Activated CD4-positive, alpha-beta memory T cell treated with anti-CD3 and anti-CD28 coated beads, Interleukin-2, amount 10 ng/mL, durations not matched to agents 7 days and 5 days (primary cell): ENCODE data around the gene CLC. TPM values are rescaled to one million over a fixed set of nuclear protein-coding genes. Genes with fewer than 3 reads are reported as not detected.
"Not testable (repeated sequence)": the region's sequence is repeated elsewhere in the genome, so short reads cannot be mapped to it uniquely, and the experiment has no call there.

ENCODE experiments used
- CTCF ChIA-PET: fragments of 350-600 bp; sonication (Branson Sonifier 250); formaldehyde crosslinking; loops from one replicate; lab custom pipeline; 2021; ENCODE audit warnings: antibody characterized with exemption, inconsistent platforms; lab: Charles Lee
- POLR2A ChIA-PET: fragments of 350-600 bp; sonication (Branson Sonifier 250); formaldehyde crosslinking; loops from one replicate; lab custom pipeline; 2021; ENCODE audit warnings: antibody characterized with exemption; lab: Charles Lee
- DNase-seq: peaks from one replicate; pipeline ENCODE4 v3.0.0-alpha.2; 2020
- H3K27ac Mint-ChIP-seq: one replicate; pipeline ENCODE4 v1.8.0; 2021; ENCODE audit warnings: mild to moderate bottlenecking, mixed read lengths
- H3K27me3 Mint-ChIP-seq: one replicate; pipeline ENCODE4 v1.8.0; 2021; ENCODE audit warnings: mixed read lengths
- H3K36me3 Mint-ChIP-seq: one replicate; pipeline ENCODE4 v1.8.0; 2021; ENCODE audit warnings: low read depth, mixed read lengths
- H3K4me1 Mint-ChIP-seq: one replicate; pipeline ENCODE4 v1.8.0; 2021; ENCODE audit warnings: mixed read lengths
- H3K4me3 Mint-ChIP-seq: one replicate; pipeline ENCODE4 v1.8.0; 2021; ENCODE audit warnings: mild to moderate bottlenecking, mixed read lengths
- H3K9me3 Mint-ChIP-seq: one replicate; pipeline ENCODE4 v1.8.0; 2021; ENCODE audit warnings: mixed read lengths
- total RNA-seq, 2 experiments: library from RNA; stranded (reverse); gene quantifications; one replicate each; pipeline ENCODE4 v1.2.3, GENCODE V29; 2021

Gene CLC
- 1 to 10 TPM; 1.5 to 1.8 TPM for total RNA-seq

DNA sequence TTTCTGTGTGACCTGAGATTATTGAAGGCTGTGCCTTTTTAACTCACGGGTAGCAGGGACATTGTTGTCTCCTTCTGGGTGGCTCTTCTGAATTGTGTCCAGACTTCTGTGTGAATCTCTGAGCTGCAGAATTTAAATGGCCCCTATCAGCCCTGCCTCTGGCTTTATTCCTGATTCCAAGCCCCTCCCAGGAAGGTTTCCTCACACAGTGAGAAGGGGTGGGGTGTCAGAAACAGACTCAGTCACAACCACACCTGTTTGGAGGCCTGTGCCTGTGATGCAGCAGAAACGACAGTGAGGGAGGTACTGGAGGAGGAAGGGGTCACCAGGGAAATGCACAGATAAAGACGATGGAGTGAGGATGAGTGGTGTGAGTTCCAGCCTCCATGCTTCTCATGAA is at the start of gene CLC:
Gene CLC (minus strand): TSS at position 139 of the 400 bp plus-strand sequence. CDS start 77 bp downstream, at position 62.
- Mint-ChIP-seq H3K27me3 (peaks cover under 1% of the 10 kb centered on the region), H3K4me3 (no peak within 1 kb of the TSS), H3K27ac (peak within 1 kb of the TSS; percentile 55), H3K36me3 (no peaks in the 10 kb centered on the region), H3K4me1 (peaks cover 50% of the 10 kb centered on the region), H3K9me3 (no peaks in the 10 kb centered on the region)
- CTCF ChIA-PET = no interaction called here
- no peak for DNase-seq
- POLR2A ChIA-PET = no interaction called here

DNA sequence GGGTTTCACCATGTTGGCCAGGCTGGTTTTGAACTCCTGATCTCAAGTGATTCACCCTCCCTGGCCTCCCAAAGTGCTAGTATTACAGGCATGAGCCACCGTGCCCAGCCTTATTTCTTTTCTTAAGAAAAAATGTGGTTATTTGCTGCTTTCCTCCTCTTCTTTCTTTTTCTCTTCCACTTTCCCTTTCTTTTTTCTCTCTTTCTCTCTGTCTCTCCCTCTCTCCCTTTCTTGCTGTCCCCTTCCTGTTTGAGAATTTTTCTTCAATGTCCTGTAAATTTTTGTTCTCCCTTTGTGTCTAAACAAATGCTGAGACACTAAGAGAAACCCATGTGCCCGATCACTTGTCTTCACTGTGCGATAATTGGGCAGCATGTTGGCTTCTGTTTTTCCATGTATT is 43.1 kb upstream of the CLC start:
- Mint-ChIP-seq H3K4me3 (no peak overlapping the region), H3K36me3 (peaks cover 6% of the 10 kb centered on the region), H3K4me1 (peaks cover 35% of the 10 kb centered on the region), H3K9me3 (no peaks in the 10 kb centered on the region), H3K27ac (no peak overlapping the region), H3K27me3 (peaks cover 50% of the 10 kb centered on the region)
- no peak for DNase-seq
- ChIA-PET CTCF (interaction anchor here (1.1 to 1.8 kb wide), 3 partner anchors 10 to 16 kb away, joined by 3 to 10 read pairs (median 3); no protein-coding TSS in a partner anchor), POLR2A (no interaction called here)

DNA sequence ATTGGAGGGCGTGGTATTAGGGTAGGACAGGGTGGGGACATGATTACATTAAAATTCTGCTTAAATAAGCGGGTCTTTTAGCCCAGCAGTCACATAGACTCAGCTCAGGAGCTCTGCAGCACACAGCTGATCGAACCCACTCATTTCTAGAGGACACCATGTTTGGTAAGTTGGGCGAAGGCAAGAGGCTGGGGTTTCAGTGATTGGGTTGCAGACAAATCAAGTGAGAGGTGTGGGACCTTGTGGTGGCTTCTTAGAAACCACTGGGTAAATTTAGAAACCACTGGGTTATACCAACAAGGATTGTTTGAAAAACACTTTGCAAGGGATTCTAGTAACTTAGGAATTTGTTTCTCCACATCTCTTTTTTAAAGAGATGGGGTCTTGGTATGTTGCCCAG is 40.9 kb upstream of the CLC start, which contains the start of gene LEUTX:
Gene LEUTX (plus strand): TSS at position 92 of the 400 bp plus-strand sequence. CDS start 67 bp downstream, at position 159.
- Mint-ChIP-seq H3K4me3 (peak within 1 kb of the TSS; percentile 11), H3K27ac (no peak within 1 kb of the TSS), H3K36me3 (peaks cover 6% of the 10 kb centered on the region), H3K27me3 (peaks cover 41% of the 10 kb centered on the region), H3K9me3 (no peaks in the 10 kb centered on the region), H3K4me1 (peaks cover 35% of the 10 kb centered on the region)
- CTCF ChIA-PET = interaction anchor here (1.0 kb wide), 1 partner anchor 14 kb away, joined by 3 read pairs; no protein-coding TSS in a partner anchor
- peak; percentile 53 for DNase-seq
- POLR2A ChIA-PET = no interaction called here

DNA sequence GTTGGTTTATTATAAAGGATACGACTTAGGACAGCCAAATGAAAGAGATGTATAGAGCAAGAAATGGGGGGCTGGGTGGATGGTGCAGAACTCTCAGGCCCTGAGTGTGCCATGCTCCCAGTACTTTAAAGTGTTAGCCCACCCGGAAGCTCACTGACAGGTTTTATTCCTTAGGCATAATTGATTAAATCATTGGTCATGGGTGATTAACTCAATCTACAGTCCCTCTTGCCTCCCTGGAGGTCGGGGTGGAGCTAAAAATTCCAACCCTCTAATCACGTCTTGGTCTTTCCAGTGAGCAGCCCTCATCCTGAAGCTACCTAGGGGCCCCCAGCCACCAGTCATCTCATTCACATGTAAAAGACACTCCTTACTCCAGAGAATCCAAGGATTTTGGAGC is 31.0 kb upstream of the CLC start:
- no peak overlapping the region for H3K27ac Mint-ChIP-seq
- H3K36me3 Mint-ChIP-seq = no peaks in the 10 kb centered on the region
- peaks cover 7% of the 10 kb centered on the region for H3K4me1 Mint-ChIP-seq
- CTCF ChIA-PET = interaction anchor here (0.6 to 2.3 kb wide), 5 partner anchors 24 to 217 kb away, joined by 3 to 6 read pairs (median 4); partner anchors contain the start of gene DYRK1B
- peaks cover 32% of the 10 kb centered on the region for H3K27me3 Mint-ChIP-seq
- peaks cover 4% of the 10 kb centered on the region for H3K9me3 Mint-ChIP-seq
- H3K4me3 Mint-ChIP-seq = no peak overlapping the region
- DNase-seq = no peak
- POLR2A ChIA-PET = no interaction called here

DNA sequence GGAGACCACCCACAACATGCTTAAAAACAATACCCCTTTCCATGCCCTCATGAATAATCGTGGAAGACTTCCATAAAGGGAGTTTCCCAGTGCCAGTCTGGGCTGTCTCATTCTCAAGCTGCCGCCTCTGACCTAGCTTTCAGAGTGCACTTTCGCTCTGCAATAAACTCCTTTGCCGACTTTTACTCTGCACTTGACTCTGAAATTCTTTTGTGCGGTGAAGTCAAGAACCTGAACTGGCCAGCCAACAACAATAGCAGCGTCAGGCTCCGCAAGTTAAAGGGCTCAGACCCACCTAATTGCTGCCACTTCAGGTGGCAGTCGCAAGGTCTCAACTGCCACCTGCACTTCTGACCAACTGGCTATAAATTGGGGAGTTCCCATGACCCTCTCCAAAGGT is 30.5 kb upstream of the CLC start:
- Mint-ChIP-seq H3K27ac (no peak overlapping the region), H3K36me3 (no peaks in the 10 kb centered on the region), H3K27me3 (peaks cover 34% of the 10 kb centered on the region), H3K4me3 (no peak overlapping the region), H3K4me1 (peaks cover 7% of the 10 kb centered on the region), H3K9me3 (peaks cover 4% of the 10 kb centered on the region)
- ChIA-PET POLR2A (interaction anchor here (1.3 kb wide), 1 partner anchor 78 kb away, joined by 8 read pairs; the partner anchor contains the start of gene FBL), CTCF (interaction anchor here (1.4 to 2.3 kb wide), 2 partner anchors 24 to 216 kb away, joined by 3 to 6 read pairs; no protein-coding TSS in a partner anchor)
- DNase-seq = no peak

DNA sequence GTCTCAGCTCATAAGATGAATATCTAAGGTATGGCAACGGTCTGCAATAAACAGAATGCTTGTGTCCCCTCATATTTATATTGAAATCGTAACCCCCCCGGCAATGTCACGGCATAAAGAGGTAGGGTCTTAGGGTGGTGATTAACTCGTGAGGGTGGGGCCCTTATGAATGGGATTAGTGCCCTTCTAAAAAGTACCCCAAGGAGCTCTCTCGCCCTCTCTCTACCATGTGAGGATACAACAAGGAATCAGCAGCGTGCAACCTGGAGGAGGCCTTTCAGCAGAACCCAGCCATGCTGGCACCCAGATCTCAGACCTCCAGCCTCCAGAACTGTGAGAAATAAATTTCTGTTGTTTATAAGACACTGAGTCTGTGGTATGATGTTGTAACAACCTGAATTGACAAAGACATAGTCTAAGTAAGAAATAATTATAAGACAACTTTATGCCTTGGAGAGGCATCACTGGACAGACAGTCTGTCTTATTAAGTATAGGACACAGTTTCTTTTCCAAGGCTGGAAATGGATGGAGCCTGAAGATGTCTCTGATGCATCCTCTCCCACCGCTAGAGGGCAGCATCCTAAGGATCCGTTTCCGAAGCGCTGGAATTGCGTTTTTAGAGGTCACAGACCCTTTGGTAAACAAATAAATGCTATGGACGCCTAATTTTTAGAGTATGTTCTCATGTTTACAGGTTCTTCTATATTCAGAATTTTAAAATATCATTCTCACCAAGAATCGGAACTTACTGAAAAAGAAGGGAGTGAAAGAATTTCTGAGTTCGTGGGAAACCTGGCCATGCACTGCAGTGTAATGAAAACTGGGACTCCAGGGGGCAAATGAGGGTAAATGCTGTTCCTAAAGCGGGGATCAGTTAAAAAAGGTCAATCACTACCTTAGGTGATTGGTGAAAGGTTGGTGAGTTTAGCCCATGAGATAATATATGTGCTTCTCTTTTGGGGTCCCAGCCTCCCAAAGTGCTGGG is 27.6 kb upstream of the CLC start:
- POLR2A ChIA-PET = interaction anchor here (1.0 kb wide), 1 partner anchor 79 kb away, joined by 3 read pairs; no protein-coding TSS in a partner anchor
- no peaks in the 10 kb centered on the region for H3K36me3 Mint-ChIP-seq
- CTCF ChIA-PET = interaction anchor here (0.7 to 1.7 kb wide), 8 partner anchors 16 to 453 kb away, joined by 3 to 6 read pairs (median 4); partner anchors contain the start of gene TTC9B

DNA sequence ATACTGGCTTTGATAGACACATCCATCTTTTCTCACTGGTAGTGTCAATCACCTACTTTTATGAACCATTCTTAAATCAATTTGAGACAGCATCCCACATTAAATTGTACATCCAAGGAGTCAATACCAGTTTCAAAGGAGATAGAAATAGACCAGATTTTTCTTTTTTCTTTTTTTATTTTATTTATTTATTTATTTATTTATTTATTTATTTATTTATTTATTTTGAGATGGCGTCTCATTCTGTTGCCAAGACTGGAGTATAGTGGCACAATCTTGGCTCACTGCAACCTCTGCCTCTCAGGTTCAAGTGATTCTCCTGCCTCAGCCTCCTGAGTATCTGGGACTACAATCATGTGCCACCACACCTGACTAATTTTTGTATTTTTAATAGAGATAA is 24.0 kb upstream of the CLC start:
- DNase-seq, H3K9me3 Mint-ChIP-seq, POLR2A ChIA-PET, H3K4me3 Mint-ChIP-seq, CTCF ChIA-PET, H3K27ac Mint-ChIP-seq, H3K36me3 Mint-ChIP-seq: not testable (repeated sequence)
- H3K4me1 Mint-ChIP-seq = peaks cover 21% of the 10 kb centered on the region
- H3K27me3 Mint-ChIP-seq = peaks cover 18% of the 10 kb centered on the region

More for the DNA sequence above, 27.6 kb upstream of the CLC start:
- Mint-ChIP-seq H3K4me3 (no peak overlapping the region), H3K9me3 (peaks cover 4% of the 10 kb centered on the region), H3K4me1 (peaks cover 8% of the 10 kb centered on the region), H3K27ac (no peak overlapping the region), H3K27me3 (peaks cover 15% of the 10 kb centered on the region)
- DNase-seq = no peak

DNA sequence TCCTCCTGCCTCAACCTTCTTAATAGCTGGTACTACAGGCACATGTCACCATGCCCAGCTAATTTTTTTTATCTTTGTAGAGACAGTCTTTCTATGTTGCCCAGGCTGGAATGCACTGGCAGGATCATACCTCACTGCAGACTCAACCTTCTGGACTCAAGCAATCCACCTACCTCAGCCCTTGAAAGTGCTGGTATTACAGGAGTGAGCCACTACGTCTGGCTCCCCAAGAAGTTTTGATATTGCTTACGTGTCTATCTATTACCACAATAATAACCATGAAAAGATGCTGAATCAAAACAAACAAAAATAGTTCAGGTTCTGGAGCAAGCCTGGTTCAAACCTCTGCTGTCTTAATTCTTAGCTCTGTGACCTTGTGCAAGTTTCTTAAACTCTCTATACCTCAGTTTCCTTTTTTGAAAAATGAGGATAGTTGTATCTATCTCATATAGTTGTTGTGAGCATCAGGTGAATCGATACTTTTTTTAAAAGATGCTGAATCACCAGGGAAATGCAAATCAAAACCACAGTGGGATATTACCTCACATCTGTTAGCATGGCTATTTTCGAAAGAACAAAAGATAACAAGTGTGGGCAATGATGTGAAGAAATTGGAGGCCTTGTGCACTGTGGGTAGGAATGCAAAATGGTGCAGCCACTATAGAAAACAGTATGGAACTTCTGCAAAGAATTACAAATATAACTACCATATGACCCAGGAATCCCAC is 21.8 kb upstream of the CLC start:
- no peak overlapping the region for H3K4me3 Mint-ChIP-seq
- H3K36me3 Mint-ChIP-seq = no peaks in the 10 kb centered on the region
- ChIA-PET POLR2A (interaction anchor here (1.2 kb wide), 1 partner anchor 83 kb away, joined by 3 read pairs; no protein-coding TSS in a partner anchor), CTCF (interaction anchor here (1.2 kb wide), 1 partner anchor 87 kb away, joined by 3 read pairs; no protein-coding TSS in a partner anchor)
- H3K4me1 Mint-ChIP-seq = peaks cover 15% of the 10 kb centered on the region
- no peak for DNase-seq
- no peak overlapping the region for H3K27ac Mint-ChIP-seq
- peaks cover 18% of the 10 kb centered on the region for H3K27me3 Mint-ChIP-seq
- no peaks in the 10 kb centered on the region for H3K9me3 Mint-ChIP-seq

DNA sequence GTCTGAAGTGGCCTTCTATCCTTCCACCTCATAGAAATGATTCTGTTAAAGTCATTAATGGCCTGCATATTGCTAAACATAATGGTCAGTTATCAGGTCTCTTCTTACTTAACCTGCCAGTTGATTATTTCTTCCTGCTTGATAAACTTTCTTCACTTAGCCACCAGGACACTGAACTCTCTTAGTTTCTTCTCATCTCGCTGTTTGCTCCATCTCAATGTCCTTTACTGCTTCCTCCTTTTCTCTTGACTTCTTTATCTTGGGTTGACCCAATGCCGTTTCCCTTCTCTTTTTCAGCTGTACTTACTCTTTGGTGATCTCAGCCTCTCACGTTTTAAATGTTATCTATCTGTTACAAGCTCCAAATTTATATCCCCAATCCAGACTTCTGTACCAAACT is 17.1 kb upstream of the CLC start:
- CTCF ChIA-PET = interaction anchor here (1.0 to 1.2 kb wide), 2 partner anchors 37 to 89 kb away, joined by 3 read pairs; no protein-coding TSS in a partner anchor
- Mint-ChIP-seq H3K4me1 (peaks cover 10% of the 10 kb centered on the region), H3K4me3 (no peak overlapping the region), H3K36me3 (no peaks in the 10 kb centered on the region), H3K27me3 (peaks cover 25% of the 10 kb centered on the region), H3K9me3 (no peaks in the 10 kb centered on the region), H3K27ac (no peak overlapping the region)
- POLR2A ChIA-PET = no interaction called here
- no peak for DNase-seq

DNA sequence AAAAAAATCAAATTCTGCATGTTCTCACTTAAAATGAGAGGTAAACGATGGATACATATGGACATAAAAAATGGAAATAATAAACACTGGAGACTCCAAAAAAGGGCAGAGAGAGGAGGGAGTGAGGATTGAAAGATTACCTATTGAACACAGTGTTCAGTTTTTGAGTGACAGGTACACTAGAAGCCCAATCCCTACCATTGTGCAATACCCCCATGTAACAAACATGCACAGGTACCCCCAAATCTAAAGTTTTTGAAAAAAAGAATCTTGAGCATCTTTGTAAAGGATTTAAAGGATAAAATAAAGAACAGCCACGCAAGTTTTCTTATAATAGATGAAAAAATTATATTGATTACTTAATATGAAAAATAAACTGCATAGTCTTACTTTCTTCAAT is 16.7 kb upstream of the CLC start:
- Mint-ChIP-seq H3K36me3 (no peaks in the 10 kb centered on the region), H3K27ac (no peak overlapping the region), H3K4me3 (no peak overlapping the region), H3K9me3 (no peaks in the 10 kb centered on the region), H3K4me1 (peaks cover 6% of the 10 kb centered on the region), H3K27me3 (peaks cover 25% of the 10 kb centered on the region)
- no peak for DNase-seq
- ChIA-PET POLR2A (no interaction called here), CTCF (interaction anchor here (1.0 to 1.2 kb wide), 2 partner anchors 38 to 89 kb away, joined by 3 read pairs; no protein-coding TSS in a partner anchor)

DNA sequence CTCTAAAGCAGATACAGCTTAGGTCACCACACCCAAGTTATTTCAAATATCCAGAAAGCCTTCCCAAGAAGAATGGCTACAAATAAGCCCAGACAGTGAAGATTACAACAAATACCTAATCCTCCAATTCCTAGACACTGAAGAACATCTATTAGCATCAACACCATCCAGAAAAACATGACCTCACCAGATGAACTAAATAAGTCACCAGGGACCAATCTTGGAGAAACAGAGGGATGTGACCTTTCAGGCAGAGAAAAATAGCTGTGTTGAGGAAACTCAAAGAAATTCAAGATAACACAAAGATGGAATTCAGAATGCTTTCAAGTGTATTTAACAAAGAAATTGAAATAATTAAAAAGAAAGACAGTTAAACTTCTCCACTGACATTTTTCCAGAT is 15.0 kb upstream of the CLC start:
- DNase-seq = no peak
- H3K27me3 Mint-ChIP-seq = peaks cover 17% of the 10 kb centered on the region
- ChIA-PET CTCF (no interaction called here), POLR2A (no interaction called here)
- no peaks in the 10 kb centered on the region for H3K4me1 Mint-ChIP-seq
- no peak overlapping the region for H3K27ac Mint-ChIP-seq
- H3K4me3 Mint-ChIP-seq = no peak overlapping the region
- H3K9me3 Mint-ChIP-seq = no peaks in the 10 kb centered on the region
- no peaks in the 10 kb centered on the region for H3K36me3 Mint-ChIP-seq

DNA sequence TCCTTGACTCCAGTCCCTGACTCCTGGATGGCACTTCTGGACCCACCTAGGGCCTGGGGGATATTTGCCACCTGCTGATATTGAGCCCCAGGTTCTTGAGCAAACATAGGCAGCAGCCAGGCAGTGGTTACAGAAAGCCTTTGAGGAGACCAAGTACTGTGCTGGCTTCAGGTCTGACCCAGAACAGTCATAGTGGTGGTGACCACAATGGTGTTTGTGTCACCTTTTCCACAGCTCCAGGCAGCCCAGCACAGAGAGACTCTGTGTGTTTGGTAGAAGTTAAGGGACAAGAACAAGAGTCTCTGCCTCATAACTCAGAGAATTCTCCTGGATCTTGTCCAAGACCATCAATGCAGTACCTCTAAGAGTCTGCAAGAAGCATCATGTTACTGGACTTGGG is 14.6 kb upstream of the CLC start:
- no peaks in the 10 kb centered on the region for H3K36me3 Mint-ChIP-seq
- POLR2A ChIA-PET = no interaction called here
- H3K9me3 Mint-ChIP-seq = no peaks in the 10 kb centered on the region
- no peak overlapping the region for H3K27ac Mint-ChIP-seq
- H3K4me3 Mint-ChIP-seq = no peak overlapping the region
- CTCF ChIA-PET = no interaction called here
- no peak for DNase-seq
- peaks cover 17% of the 10 kb centered on the region for H3K27me3 Mint-ChIP-seq
- H3K4me1 Mint-ChIP-seq = no peaks in the 10 kb centered on the region
